IPS DF 4.7 (cell line): ENCODE data around the gene PCBP4.
"Not testable (repeated sequence)": the region's sequence is repeated elsewhere in the genome, so short reads cannot be mapped to it uniquely, and the experiment has no call there.

ENCODE experiments used
- DNase-seq: peaks from one replicate; pipeline ENCODE4 v3.0.0-alpha.2; 2013; ENCODE audit warnings: low spot score; ENCODE audit errors: extremely low read depth

Gene PCBP4

DNA sequence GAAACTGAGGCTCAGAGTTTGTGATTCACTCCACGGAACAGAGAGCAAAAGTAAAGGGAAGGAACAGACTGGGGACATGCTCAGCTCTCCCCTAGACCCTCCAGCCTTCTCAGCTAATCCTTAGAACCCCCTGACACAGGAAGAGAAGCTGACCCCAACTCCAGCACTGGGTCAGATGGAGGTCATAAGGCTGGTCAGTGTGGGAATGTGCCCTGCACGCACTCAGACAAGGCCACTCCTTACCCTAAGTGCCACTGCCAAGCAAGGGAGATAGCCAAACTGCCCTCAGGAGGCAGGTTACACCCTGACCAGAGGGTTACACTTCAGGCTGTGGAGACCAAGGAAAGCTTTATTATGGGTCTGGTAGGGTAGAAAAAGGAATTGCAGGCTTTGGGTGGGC, 27.3 kb upstream of the PCBP4 start:
- DNase-seq: no peak

DNA sequence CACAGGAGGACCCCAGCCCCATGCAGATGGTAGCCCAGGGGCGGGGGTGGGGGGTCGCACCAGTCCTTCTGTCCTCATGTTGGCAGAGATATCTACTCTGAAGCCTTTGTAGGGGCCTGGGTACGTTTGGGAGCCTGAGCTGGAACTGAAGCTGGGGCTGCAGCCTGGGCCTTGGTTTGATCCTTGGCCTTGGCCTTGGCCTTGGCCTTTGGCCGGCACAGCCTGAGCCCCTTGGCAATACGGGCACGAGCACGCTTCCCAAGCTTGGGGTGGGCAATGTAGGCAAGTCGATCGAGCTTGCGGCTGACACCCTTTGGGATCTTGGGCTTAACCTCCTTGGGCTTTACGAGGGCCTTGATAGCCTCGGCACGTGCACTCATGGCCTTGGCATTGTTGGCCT, 26.4 kb upstream of the PCBP4 start:
- DNase-seq: not testable (repeated sequence)

DNA sequence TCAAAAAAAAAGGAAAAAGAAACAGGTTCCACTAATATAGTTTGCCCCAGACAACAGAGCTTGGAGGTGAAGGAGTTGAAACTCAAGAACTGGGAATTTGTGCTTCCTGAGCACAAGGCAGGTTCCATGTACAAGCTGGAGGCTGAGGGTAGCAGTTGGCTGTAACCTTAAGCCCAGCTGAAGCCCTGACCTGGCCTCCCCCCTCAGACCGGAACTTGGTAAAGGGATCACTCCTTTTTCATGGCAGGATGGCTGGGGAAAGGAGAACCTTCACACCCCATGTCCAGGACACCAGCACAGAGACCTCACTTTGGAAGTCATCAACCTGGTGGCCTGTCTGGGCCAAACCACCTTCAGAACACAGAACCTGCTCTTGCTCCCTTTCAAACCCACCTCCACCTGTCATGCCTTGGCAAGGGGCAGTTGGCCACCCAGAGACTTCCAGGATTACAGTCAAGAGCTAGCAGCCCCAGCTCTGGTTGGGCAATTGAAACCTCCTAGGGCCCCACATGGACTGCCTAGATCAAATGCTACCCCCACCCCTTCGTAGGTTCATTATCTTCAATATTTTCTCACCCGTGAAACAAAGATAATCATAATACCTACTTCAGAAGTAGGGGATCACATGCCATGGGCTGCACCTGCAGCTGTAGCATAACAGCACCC, 24.9 kb upstream of the PCBP4 start:
- no peak for DNase-seq

DNA sequence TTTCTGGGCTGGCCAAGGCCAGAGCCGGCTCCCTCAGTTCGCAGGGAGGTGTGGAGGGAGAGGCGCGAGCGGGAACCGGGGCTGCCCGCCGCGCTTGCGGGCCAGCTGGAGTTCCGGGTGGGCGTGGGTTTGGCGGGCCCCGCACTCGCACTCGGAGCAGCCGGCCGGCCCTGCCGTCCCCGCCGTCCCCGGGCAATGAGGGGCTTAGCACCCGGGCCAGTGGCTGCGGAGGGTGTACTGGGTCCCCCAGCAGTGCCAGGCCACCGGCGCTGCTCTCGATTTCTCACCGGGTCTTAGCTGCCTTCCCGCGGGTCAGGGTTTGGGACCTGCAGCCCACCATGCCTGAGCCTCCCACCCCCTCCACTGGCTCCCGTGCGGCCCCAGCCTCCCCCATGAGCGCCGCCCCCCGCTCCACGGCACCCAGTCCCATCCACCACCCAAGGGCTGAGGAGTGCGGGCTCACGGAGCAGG, 23.3 kb upstream of the PCBP4 start:
- not testable (repeated sequence) for DNase-seq

- no peak for DNase-seq
These were observed 21.3 kb upstream of the PCBP4 start for GRCh38 chr3:51988286-51989146.

- DNase-seq: no peak
These were observed 20.3 kb upstream of the PCBP4 start for GRCh38 chr3:51987568-51987967.

DNA sequence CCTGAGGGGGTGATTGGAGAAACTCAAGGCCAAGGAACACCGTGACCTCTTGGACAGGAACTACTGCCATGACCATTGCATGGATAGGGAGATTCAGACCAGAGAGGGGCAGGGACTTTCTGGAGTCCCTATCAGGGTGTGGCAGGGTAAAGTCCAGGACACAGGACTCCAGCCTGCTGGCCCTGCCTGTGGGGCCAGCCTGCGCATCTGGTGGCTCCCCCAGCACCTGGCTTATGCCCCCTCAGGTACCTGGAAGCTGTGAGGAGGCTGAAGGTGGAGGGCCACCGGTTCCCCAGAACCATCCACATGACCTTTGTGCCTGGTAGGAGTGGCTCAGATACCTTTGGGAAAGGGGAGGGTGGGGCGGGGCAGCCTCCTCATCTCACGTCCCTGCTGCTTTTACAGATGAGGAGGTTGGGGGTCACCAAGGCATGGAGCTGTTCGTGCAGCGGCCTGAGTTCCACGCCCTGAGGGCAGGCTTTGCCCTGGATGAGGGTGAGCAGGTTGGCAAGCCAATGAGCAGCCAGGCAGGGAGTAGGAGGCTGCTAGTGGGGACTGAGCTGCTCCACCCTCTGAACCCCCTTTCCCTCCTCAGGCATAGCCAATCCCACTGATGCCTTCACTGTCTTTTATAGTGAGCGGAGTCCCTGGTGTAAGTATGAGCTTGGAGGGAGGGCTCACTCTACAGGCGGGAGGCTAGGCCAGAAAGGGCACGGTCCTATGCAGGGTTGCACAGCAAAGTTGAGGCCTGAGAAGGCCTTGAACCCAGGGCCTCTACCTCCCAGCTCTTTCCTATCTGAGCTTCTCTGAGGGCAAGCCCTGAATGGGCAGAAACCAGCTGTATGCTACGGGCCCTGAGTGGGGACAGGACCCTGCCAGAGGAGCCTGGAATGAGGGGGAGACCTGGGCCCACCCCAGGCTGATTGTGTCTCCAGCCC, 19.0 kb upstream of the PCBP4 start:
- no peak for DNase-seq

DNA sequence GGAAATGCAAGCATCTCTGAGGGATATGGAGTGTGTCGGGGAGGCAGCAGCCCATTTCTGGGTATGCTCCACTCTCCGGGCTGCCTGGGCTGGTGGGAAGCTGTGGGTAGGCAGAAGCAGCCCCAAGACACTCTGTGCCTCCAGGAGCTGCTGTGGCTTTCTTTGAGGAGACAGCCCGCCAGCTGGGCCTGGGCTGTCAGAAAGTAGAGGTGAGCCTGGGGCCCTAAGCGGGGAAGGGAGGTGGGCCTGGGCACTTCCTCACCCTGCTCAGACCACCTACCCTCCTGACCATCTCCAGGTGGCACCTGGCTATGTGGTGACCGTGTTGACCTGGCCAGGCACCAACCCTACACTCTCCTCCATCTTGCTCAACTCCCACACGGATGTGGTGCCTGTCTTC, 17.8 kb upstream of the PCBP4 start:
- no peak for DNase-seq

DNA sequence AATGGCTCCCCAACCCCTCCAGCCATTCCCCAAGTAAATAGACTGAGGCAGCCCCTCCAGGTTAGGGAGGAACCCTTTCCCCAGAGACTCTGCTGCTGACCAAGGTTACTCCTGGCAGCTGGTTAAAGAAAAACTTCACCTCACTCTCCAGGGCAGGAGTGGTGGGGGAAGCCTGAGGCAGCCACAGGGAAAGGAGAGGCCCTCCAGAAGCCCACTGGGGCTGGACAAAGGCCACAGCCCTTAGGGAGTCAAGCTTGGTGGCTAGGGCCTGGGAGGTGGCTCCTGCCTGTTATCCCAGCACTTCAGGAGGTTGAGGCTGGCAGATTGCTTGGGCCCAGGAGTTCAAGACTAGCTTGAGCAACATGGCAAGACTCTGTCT, 17.0 kb upstream of the PCBP4 start:
- no peak for DNase-seq

GRCh38 chr3:51983578-51984268, 16.5 kb upstream of the PCBP4 start:
- DNase-seq: no peak

- no peak for DNase-seq
These were observed 15.8 kb upstream of the PCBP4 start, which contains the start of gene ACY1 for GRCh38 chr3:51982838-51983577. ACY1 (plus strand) TSS chr3:51983535; CDS start chr3:51984065, 530 bp downstream.

DNA sequence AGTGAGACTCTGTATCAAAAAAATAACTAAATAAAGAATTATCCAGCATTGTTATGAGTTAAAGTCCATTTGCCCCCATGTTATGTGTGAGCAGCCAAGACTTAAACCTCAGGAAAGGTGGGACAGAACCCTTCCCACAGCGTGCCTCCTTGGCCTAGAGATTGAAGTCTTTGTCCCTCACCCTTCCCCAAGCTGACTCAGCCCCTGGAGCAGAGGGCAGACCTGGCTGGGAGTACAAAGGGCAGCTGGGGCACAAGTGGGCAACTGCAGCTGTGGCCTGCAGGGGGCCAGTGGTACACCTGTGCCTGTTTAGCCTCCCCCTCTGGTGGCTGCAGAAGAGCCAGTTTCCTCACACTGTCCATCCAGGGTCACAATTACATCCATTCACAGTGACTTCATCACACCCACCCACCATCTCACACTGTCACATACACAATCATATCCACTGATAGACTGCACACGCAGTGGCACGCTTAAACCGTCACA, 15.1 kb upstream of the PCBP4 start:
- DNase-seq: no peak

- DNase-seq: no peak
These were observed 13.0 kb upstream of the PCBP4 start for GRCh38 chr3:51980253-51980652.

- DNase-seq: no peak
These were observed 10.9 kb upstream of the PCBP4 start for GRCh38 chr3:51978143-51978502.

DNA sequence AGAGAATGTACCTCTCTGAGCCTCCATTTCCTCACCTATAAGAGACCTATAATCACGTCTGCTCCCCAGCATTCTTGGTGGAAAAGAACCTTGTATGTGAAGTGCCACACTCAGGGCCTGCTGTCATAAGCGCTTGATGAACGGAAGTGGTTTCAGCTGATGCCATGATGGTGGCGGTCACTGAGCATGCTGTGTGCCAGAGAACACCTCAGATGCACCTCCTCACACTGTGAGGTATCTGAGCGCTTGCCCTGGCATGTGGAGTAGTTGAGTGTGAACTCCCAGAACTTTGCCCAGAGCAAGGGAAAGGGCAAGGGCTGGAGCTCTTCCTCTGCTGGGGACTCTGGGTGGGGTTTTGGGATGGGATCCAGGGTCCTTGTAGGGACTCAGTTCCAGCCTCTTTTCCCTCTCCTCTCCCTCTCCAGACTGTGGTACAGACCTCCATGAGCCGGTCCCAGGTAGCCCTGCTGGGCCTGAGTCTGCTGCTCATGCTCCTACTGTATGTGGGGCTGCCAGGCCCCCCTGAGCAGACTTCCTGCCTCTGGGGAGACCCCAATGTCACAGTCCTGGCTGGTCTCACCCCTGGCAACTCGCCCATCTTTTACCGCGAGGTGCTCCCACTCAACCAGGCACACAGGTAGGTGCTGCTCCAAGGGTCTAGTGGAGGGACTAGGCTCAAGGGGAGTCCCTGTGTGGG, 10.3 kb upstream of the PCBP4 start:
- DNase-seq: no peak

GRCh38 chr3:51975852-51976549, 8.7 kb upstream of the PCBP4 start:
- no peak for DNase-seq

DNA sequence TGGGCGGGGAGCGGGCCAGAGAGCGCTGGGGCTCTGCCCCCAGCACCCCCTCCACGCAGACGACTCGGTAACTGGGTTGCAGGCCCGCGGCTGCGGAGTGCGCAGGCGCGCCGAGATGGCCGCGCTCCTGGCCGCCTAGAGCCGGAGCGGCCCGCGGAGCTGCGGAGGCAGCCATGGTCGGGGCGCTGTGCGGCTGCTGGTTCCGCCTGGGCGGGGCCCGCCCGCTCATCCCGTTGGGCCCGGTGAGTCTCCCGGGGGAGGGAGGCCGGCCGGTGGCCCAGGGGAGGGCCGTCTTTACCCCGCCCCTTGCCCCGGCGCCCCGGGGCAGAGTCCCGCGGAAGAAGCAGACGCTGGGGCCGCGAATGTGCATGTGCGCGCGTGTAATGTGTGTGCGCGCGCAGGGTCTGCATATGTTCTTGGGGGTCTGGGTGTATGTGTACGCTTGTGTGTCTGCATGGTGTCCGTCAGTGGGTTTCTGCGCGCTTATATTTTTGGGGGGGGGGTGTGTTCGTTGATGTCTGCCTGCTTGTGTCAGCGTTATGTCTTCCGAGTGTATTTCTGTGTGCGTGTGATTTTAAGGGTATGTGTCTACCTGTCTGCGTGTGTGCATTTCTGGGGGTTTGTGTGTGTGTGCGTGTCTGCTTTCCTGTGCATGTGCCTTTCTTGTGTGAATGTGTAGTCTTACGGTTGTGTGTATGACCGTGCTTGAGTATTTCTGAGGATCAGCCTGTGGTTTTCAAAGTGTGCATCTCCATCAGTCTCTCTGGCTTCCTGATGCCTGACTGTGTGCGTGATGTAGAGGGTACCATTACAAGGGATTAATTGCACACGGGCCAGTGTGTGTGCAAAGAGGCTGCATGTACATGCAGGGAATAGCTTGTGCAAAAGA, 8.0 kb upstream of the PCBP4 start, which contains the start of gene ABHD14A:
Gene ABHD14A, plus strand, starts transcription at position 102 of the 889 bp plus-strand sequence. Its CDS starts 72 bp downstream, at position 174.
- no peak for DNase-seq
